Mammary epithelial cell (primary cell): ENCODE measurements around the gene LMNTD2.

Source experiments
- CTCF ChIP-seq, 2 donors: IDR thresholded peaks in 1 of 2; conservative IDR thresholded peaks in 1 of 2; 2 replicates each; pipeline ENCODE4 v1.5.1; 2011 to 2012; ENCODE audit warnings: inconsistent platforms in 2 of 2, low read length in 2 of 2, mild to moderate bottlenecking in 2 of 2, control low read depth in 1 of 2, low read depth in 1 of 2; ENCODE audit not compliant: insufficient read depth in 1 of 2; ENCODE audit errors: extremely low read depth in 1 of 2
- EZH2 ChIP-seq: IDR thresholded peaks from 2 replicates; pipeline ENCODE4 v1.6.1; 2012; ENCODE audit warnings: low read length, inconsistent platforms, borderline replicate concordance

DNA sequence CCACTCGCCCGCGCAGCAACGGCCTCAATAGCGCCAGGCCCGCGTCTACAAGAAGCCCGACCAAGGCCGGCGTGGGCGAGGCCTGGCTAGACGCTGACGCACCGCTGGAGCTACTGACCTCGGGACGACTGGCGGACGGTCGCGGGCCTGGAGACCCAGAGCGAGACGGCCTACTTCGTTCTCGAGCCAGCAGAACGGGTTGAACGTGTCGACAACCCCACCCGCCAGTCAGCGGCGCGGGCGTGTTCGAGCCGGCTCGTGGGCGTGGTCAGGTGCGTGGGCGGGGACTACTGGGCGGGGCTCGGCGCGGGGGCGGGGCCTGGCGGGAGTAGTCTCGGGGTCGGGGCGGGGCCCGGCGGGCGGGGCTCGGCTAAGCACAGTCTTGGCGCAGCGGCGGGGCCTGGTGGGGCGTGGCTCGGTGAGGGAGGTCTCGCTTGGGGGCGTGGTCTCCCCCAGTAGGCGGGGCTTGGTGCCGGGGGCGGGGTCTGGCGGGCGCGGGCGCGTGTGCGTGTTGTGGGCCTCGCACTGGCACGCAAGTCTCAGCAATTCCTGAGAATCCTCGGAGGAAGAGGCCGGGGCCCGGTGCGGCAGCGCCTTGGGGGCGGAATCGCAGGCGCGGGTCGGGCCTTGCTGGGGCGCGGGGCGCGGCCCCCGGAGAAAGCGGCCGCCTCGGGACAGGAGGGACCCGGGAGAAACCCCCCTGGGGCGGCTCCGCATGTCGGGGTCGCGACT, 53.4 kb downstream of the LMNTD2 start, which contains the start of gene RNH1:
- TF ChIP-seq CTCF (conservative IDR thresholded peaks at IDR 0.05 in 1 of 2, IDR thresholded peaks at IDR 0.05 in 1 of 2; ENCODE audit: extremely low read depth in 1 of 2, insufficient read depth in 1 of 2, low read depth in 1 of 2, low read length in 2 of 2) = no peak
- no peak for TF ChIP-seq EZH2
